K562 (cell line): ENCODE results near the gene CNR2. TPM values are rescaled to one million over a fixed set of nuclear protein-coding genes. Genes with fewer than 3 reads are reported as not detected.

Experiments used
- C11orf30 ChIP-seq: fragments of 450-650 bp; IDR thresholded peaks from 2 replicates; pipeline ENCODE4 v1.6.1; 2016; ENCODE audit warnings: low read depth, mild to moderate bottlenecking
- CHCHD3 ChIP-seq: fragments of 250-450 bp; sonication (Bioruptor Pico); IDR thresholded peaks from 2 replicates; pipeline ENCODE4 v2.1.2; 2022; ENCODE audit warnings: mild to moderate bottlenecking
- DACH1 ChIP-seq: fragments of 450-650 bp; IDR thresholded peaks from 2 replicates; pipeline ENCODE4 v1.6.1; 2018; ENCODE audit not compliant: partially characterized antibody
- EHMT2 ChIP-seq: fragments of 450-650 bp; IDR thresholded peaks from 2 replicates; pipeline ENCODE4 v1.6.1; 2018; ENCODE audit warnings: antibody characterized with exemption
- GABPA ChIP-seq: fragments of 200-800 bp; sonication (Bioruptor generic); conservative IDR thresholded peaks from 2 replicates; pipeline ENCODE4 v1.6.1; 2016; ENCODE audit warnings: low read depth, missing genetic modification characterization, missing compliant biosample characterization
- HDAC1 ChIP-seq, 2 experiments: fragments of 450-650 bp; IDR thresholded peaks; 2 replicates each; pipeline ENCODE4 v1.6.1; 2016 to 2017; ENCODE audit warnings: inconsistent platforms in 1 of 2, mild to moderate bottlenecking in 1 of 2, moderate library complexity in 1 of 2
- HMGN3 ChIP-seq: IDR thresholded peaks from 2 replicates; pipeline ENCODE4 v1.6.1; 2011; ENCODE audit warnings: borderline replicate concordance, low read depth, mild to moderate bottlenecking, mixed read lengths, low read length; ENCODE audit not compliant: insufficient read length; ENCODE audit errors: extremely low read depth
- KDM4B ChIP-seq, 2 experiments: fragments of 450-650 bp in 1 of 2; sonication (generic) in 1 of 2; IDR thresholded peaks; 2 replicates each; pipeline ENCODE4 v1.6.1; 2016 to 2017; ENCODE audit warnings: borderline replicate concordance in 2 of 2, antibody characterized with exemption in 1 of 2, low read depth in 1 of 2, mild to moderate bottlenecking in 1 of 2
- KLF13 ChIP-seq: fragments of 450-650 bp; IDR thresholded peaks from 2 replicates; pipeline ENCODE4 v1.6.1; 2016; ENCODE audit warnings: missing genetic modification characterization, low read depth, mild to moderate bottlenecking, missing compliant biosample characterization, moderate library complexity, borderline replicate concordance
- NCOA1 ChIP-seq: fragments of 450-650 bp; IDR thresholded peaks from 2 replicates; pipeline ENCODE4 v1.6.1; 2016; ENCODE audit warnings: low read depth
- NCOA4 ChIP-seq: fragments of 450-650 bp; IDR thresholded peaks from 2 replicates; pipeline ENCODE4 v1.6.1; 2018; ENCODE audit warnings: mild to moderate bottlenecking; ENCODE audit not compliant: partially characterized antibody
- NRF1 ChIP-seq, 2 experiments: fragments of 450-650 bp; IDR thresholded peaks in 1 of 2; conservative IDR thresholded peaks in 1 of 2; 2 replicates each; pipeline ENCODE4 v1.6.1; 2014; ENCODE audit warnings: mild to moderate bottlenecking in 2 of 2
- PCBP1 ChIP-seq: fragments of 200-400 bp; formaldehyde crosslinking; IDR thresholded peaks from 2 replicates; pipeline ENCODE4 v1.6.1; 2018; ENCODE audit warnings: mild to moderate bottlenecking, low read depth, low read length; ENCODE audit not compliant: poor library complexity, severe bottlenecking
- RBFOX2 ChIP-seq: fragments of 200-400 bp; formaldehyde crosslinking; IDR thresholded peaks from 2 replicates; pipeline ENCODE4 v1.6.1; 2017; ENCODE audit warnings: low read depth, mild to moderate bottlenecking, low read length, moderate library complexity
- RFX5 ChIP-seq: IDR thresholded peaks from 2 replicates; pipeline ENCODE4 v1.6.1; 2011; ENCODE audit warnings: low read depth, mild to moderate bottlenecking, improper control_type of control experiment, low read length
- SLC30A9 ChIP-seq: fragments of 250-450 bp; sonication (Bioruptor Pico); IDR thresholded peaks from 2 replicates; pipeline ENCODE4 v1.8.0; 2022; ENCODE audit warnings: mild to moderate bottlenecking, moderate library complexity
- SMARCE1 ChIP-seq: fragments of 450-650 bp; IDR thresholded peaks from 2 replicates; pipeline ENCODE4 v1.7.1; 2016; ENCODE audit warnings: mild to moderate bottlenecking
- ZNF217 ChIP-seq: sonication (generic); formaldehyde crosslinking; IDR thresholded peaks from 2 replicates; pipeline ENCODE4 v1.8.0; 2022; ENCODE audit warnings: mild to moderate bottlenecking, missing genetic modification reagents
- ZNF224 ChIP-seq: sonication (generic); formaldehyde crosslinking; IDR thresholded peaks from 2 replicates; pipeline ENCODE4 v1.8.0; 2022; ENCODE audit warnings: mild to moderate bottlenecking, missing genetic modification reagents
- polyA plus RNA-seq, 8 experiments: library from polyadenylated mRNA; depleted of rRNA in 4 of 8; stranded (reverse) in 5 of 8; unstranded in 3 of 8; fragments of >200 nt; fragmentation: Nextera tagmentation in 2 of 8; fragmentation: Illumina TruSeq in 1 of 8; extraction: Ambion mirVana in 2 of 8; extraction: Trizol in 1 of 8; gene quantifications; 2 replicates each; pipeline versions ENCODE4 v1.2.1 to v1.2.3, GENCODE V29; 2011 to 2014; ENCODE audit warnings: inconsistent platforms in 1 of 8, missing spikeins in 1 of 8
- total RNA-seq, 7 experiments: library from RNA; depleted of rRNA in 6 of 7; stranded (reverse); fragments of >200 nt in 6 of 7; fragmentation: Illumina TruSeq in 2 of 7; extraction: Trizol in 2 of 7; gene quantifications; 2 replicates each; pipeline versions ENCODE4 v1.2.1 to v1.2.3, GENCODE V29; 2011 to 2021; ENCODE audit warnings: low replicate concordance in 1 of 7
- TF ChIP-seq, protein P1 (sequence below): sonication (generic); formaldehyde crosslinking; IDR thresholded peaks from 2 replicates; pipeline ENCODE4 v1.8.1; 2023; ENCODE audit warnings: mild to moderate bottlenecking, missing genetic modification reagents, moderate library complexity
- TF ChIP-seq, protein P2 (sequence below): fragments of 250-450 bp; sonication (Bioruptor Pico); IDR thresholded peaks from 2 replicates; pipeline ENCODE4 v1.8.0; 2022; ENCODE audit warnings: inconsistent platforms, mild to moderate bottlenecking, moderate library complexity, borderline replicate concordance
- TF ChIP-seq, protein P3 (sequence below): fragments of 450-650 bp; IDR thresholded peaks from 2 replicates; pipeline ENCODE4 v1.6.1; 2014; ENCODE audit warnings: low read depth, mild to moderate bottlenecking, moderate library complexity, borderline replicate concordance

The CNR2 gene
- total and polyA plus RNA-seq, 9 of the 15 experiments (the other 6 are each of a cell fraction or from before 2014, with no cell fraction given), result not detected

DNA sequence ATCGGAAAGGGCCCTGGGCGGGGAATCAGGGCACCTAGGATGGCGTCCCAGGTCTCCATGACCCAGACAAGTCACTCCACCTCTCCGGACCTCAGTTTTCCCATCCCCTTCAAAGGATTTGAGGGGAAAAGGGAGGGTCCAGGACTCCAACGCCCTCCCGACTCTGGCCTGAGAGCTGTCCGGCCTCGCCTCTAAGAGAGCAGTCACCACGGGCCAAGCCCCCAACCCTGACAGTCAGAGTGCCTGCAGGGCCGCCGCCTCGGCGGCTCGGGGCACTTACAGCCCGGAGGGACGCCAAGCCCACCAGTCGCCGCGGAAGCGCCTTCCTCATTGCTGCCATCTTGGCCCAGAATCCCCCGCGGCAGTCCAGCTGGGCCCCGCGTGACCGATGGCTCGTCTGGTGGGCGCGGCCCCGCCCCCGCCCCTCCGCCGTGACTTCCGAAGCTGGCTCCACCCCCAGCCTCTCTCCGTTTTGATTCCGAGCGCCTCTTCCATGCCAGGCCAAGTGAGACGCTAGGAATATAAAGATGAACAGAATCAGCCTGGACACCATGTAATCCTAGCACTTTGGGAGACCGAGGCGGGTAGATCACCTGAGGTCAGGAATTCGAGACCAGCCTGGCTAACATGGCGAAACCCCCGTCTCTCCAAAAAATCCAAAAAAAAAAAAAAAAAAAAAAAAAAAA, 87.9 kb downstream of the CNR2 start, which contains the start of gene HMGCL (continued):
- no peak for TF ChIP-seq ZNF224
- TF ChIP-seq RFX5, result no peak
- TF ChIP-seq NRF1 (conservative IDR thresholded peaks at IDR 0.05 in 1 of 2, IDR thresholded peaks at IDR 0.05 in 1 of 2), result peak in 1 of 2 experiments; percentile 30; a peak in 2 of 4 replicates
- TF ChIP-seq SMARCE1, result no peak; the same call in 1 of the 2 replicates
- TF ChIP-seq PCBP1, result no peak
- peak; percentile 98 for TF ChIP-seq DACH1
- 0 out of 2 replicates have a peak, but pooled peaks have one; percentile 72 for TF ChIP-seq CHCHD3
- TF ChIP-seq SLC30A9 (CRISPR knock-in tag), result no peak
- TF ChIP-seq KLF13 (tag), result peak; percentile 87
- TF ChIP-seq GABPA (tag), result peak; percentile 35; the same call in 1 of the 2 replicates
- TF ChIP-seq, protein P1, sequence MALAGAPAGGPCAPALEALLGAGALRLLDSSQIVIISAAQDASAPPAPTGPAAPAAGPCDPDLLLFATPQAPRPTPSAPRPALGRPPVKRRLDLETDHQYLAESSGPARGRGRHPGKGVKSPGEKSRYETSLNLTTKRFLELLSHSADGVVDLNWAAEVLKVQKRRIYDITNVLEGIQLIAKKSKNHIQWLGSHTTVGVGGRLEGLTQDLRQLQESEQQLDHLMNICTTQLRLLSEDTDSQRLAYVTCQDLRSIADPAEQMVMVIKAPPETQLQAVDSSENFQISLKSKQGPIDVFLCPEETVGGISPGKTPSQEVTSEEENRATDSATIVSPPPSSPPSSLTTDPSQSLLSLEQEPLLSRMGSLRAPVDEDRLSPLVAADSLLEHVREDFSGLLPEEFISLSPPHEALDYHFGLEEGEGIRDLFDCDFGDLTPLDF (CRISPR knock-in tag), result peak; percentile 50; the same call in 1 of the 2 replicates
- peak in 1 of 2 experiments; percentile 91; a peak in 2 of 4 replicates for TF ChIP-seq HDAC1 (IDR thresholded peaks at IDR 0.05)
- TF ChIP-seq, protein P2, sequence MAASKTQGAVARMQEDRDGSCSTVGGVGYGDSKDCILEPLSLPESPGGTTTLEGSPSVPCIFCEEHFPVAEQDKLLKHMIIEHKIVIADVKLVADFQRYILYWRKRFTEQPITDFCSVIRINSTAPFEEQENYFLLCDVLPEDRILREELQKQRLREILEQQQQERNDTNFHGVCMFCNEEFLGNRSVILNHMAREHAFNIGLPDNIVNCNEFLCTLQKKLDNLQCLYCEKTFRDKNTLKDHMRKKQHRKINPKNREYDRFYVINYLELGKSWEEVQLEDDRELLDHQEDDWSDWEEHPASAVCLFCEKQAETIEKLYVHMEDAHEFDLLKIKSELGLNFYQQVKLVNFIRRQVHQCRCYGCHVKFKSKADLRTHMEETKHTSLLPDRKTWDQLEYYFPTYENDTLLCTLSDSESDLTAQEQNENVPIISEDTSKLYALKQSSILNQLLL (CRISPR knock-in tag), result no peak
- TF ChIP-seq ZNF217 (CRISPR knock-in tag), result no peak
- TF ChIP-seq C11orf30, result peak; percentile 98
- TF ChIP-seq HMGN3, result peak; percentile 96
- TF ChIP-seq, protein P3, sequence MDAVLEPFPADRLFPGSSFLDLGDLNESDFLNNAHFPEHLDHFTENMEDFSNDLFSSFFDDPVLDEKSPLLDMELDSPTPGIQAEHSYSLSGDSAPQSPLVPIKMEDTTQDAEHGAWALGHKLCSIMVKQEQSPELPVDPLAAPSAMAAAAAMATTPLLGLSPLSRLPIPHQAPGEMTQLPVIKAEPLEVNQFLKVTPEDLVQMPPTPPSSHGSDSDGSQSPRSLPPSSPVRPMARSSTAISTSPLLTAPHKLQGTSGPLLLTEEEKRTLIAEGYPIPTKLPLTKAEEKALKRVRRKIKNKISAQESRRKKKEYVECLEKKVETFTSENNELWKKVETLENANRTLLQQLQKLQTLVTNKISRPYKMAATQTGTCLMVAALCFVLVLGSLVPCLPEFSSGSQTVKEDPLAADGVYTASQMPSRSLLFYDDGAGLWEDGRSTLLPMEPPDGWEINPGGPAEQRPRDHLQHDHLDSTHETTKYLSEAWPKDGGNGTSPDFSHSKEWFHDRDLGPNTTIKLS, result peak; percentile 50
- TF ChIP-seq EHMT2, result no peak
- TF ChIP-seq RBFOX2, result peak; percentile 96
- TF ChIP-seq KDM4B (IDR thresholded peaks at IDR 0.05; ENCODE audit: borderline replicate concordance in 2 of 2, low read depth in 1 of 2), result peak in 1 of 2 experiments; percentile 78; a peak in 1 of 4 replicates
- TF ChIP-seq NCOA4, result no peak
- no peak for TF ChIP-seq NCOA1
